IPS-20b (cell line): Measurements from ENCODE around the gene SRGAP3.

Experiments
- H3K27ac ChIP-seq: one replicate; pipeline ENCODE4 v1.5.1; 2013; ENCODE audit warnings: low read length
- H3K27me3 ChIP-seq: 2 replicates; pipeline ENCODE4 v1.6.1; 2013; ENCODE audit warnings: mild to moderate bottlenecking, low read length, inconsistent platforms; ENCODE audit not compliant: insufficient read depth
- H3K36me3 ChIP-seq: 2 replicates; pipeline ENCODE4 v1.6.1; 2013; ENCODE audit warnings: low read depth, mild to moderate bottlenecking, inconsistent platforms, low read length, moderate library complexity; ENCODE audit not compliant: insufficient read depth
- H3K4me1 ChIP-seq: 2 replicates; pipeline ENCODE4 v1.6.1; 2013; ENCODE audit warnings: mild to moderate bottlenecking, control low read depth, inconsistent platforms, low read length, moderate library complexity; ENCODE audit not compliant: insufficient read depth
- H3K4me3 ChIP-seq: 2 replicates; pipeline ENCODE4 v1.5.1; 2013; ENCODE audit warnings: mild to moderate bottlenecking, low read length, inconsistent platforms
- H3K9ac ChIP-seq: 2 replicates; pipeline ENCODE4 v1.6.1; 2013; ENCODE audit warnings: low read depth, mild to moderate bottlenecking, inconsistent platforms, low read length, moderate library complexity
- H3K9me3 ChIP-seq: 2 replicates; pipeline ENCODE4 v1.6.1; 2013; ENCODE audit warnings: mild to moderate bottlenecking, low read depth, low read length, inconsistent platforms; ENCODE audit not compliant: insufficient read depth

SRGAP3 gene

GRCh38 chr3:9069971-9070370 lies 179.5 kb downstream of the SRGAP3 start:
- H3K9ac ChIP-seq, result no peak overlapping the region
- no peaks in the 10 kb centered on the region for H3K27me3 ChIP-seq
- no peaks in the 10 kb centered on the region for H3K36me3 ChIP-seq
- H3K4me1 ChIP-seq, result no peaks in the 10 kb centered on the region
- H3K27ac ChIP-seq, result no peak overlapping the region
- no peak overlapping the region for H3K4me3 ChIP-seq
- no peaks in the 10 kb centered on the region for H3K9me3 ChIP-seq

GRCh38 chr3:9068051-9068450 lies 181.4 kb downstream of the SRGAP3 start:
- Histone ChIP-seq H3K4me1 (no peaks in the 10 kb centered on the region), H3K4me3 (no peak overlapping the region), H3K36me3 (no peaks in the 10 kb centered on the region), H3K9me3 (no peaks in the 10 kb centered on the region), H3K27me3 (no peaks in the 10 kb centered on the region), H3K27ac (no peak overlapping the region), H3K9ac (no peak overlapping the region)

- no peaks in the 10 kb centered on the region for H3K4me1 ChIP-seq
- no peak overlapping the region for H3K27ac ChIP-seq
- H3K9ac ChIP-seq, result no peak overlapping the region
- H3K27me3 ChIP-seq, result no peaks in the 10 kb centered on the region
- no peaks in the 10 kb centered on the region for H3K36me3 ChIP-seq
- H3K9me3 ChIP-seq, result peaks cover 5% of the 10 kb centered on the region
- H3K4me3 ChIP-seq, result no peak overlapping the region
These were observed 182.0 kb downstream of the SRGAP3 start for GRCh38 chr3:9067352-9067975.

GRCh38 chr3:9066775-9067174 lies 182.7 kb downstream of the SRGAP3 start:
- H3K4me1 ChIP-seq, result no peaks in the 10 kb centered on the region
- no peak overlapping the region for H3K4me3 ChIP-seq
- no peaks in the 10 kb centered on the region for H3K36me3 ChIP-seq
- no peak overlapping the region for H3K27ac ChIP-seq
- peaks cover 7% of the 10 kb centered on the region for H3K9me3 ChIP-seq
- H3K9ac ChIP-seq, result no peak overlapping the region
- no peaks in the 10 kb centered on the region for H3K27me3 ChIP-seq

GRCh38 chr3:9066141-9066540 lies 183.3 kb downstream of the SRGAP3 start:
- H3K4me3 ChIP-seq, result no peak overlapping the region
- H3K36me3 ChIP-seq, result no peaks in the 10 kb centered on the region
- H3K9ac ChIP-seq, result no peak overlapping the region
- H3K4me1 ChIP-seq, result no peaks in the 10 kb centered on the region
- H3K27ac ChIP-seq, result no peak overlapping the region
- H3K9me3 ChIP-seq, result peaks cover 7% of the 10 kb centered on the region
- no peaks in the 10 kb centered on the region for H3K27me3 ChIP-seq

GRCh38 chr3:9064850-9065249 lies 184.6 kb downstream of the SRGAP3 start:
- Histone ChIP-seq H3K4me3 (no peak overlapping the region), H3K27ac (no peak overlapping the region), H3K9ac (no peak overlapping the region), H3K36me3 (no peaks in the 10 kb centered on the region), H3K4me1 (no peaks in the 10 kb centered on the region), H3K27me3 (no peaks in the 10 kb centered on the region), H3K9me3 (peaks cover 7% of the 10 kb centered on the region)

GRCh38 chr3:9064251-9064650 lies 185.2 kb downstream of the SRGAP3 start:
- Histone ChIP-seq H3K9me3 (peaks cover 7% of the 10 kb centered on the region), H3K4me3 (no peak overlapping the region), H3K9ac (no peak overlapping the region), H3K27me3 (no peaks in the 10 kb centered on the region), H3K36me3 (no peaks in the 10 kb centered on the region), H3K27ac (no peak overlapping the region), H3K4me1 (no peaks in the 10 kb centered on the region)

GRCh38 chr3:9062570-9062969 lies 186.9 kb downstream of the SRGAP3 start:
- Histone ChIP-seq H3K4me3 (no peak overlapping the region), H3K27ac (no peak overlapping the region), H3K27me3 (no peaks in the 10 kb centered on the region), H3K36me3 (no peaks in the 10 kb centered on the region), H3K9me3 (peaks cover 7% of the 10 kb centered on the region), H3K4me1 (no peaks in the 10 kb centered on the region), H3K9ac (no peak overlapping the region)

GRCh38 chr3:9061634-9062033 lies 187.8 kb downstream of the SRGAP3 start:
- no peaks in the 10 kb centered on the region for H3K36me3 ChIP-seq
- no peaks in the 10 kb centered on the region for H3K27me3 ChIP-seq
- H3K9ac ChIP-seq, result no peak overlapping the region
- H3K27ac ChIP-seq, result no peak overlapping the region
- no peak overlapping the region for H3K4me3 ChIP-seq
- H3K4me1 ChIP-seq, result no peaks in the 10 kb centered on the region
- H3K9me3 ChIP-seq, result peaks cover 7% of the 10 kb centered on the region

GRCh38 chr3:9059489-9060400 lies 189.7 kb downstream of the SRGAP3 start:
- Histone ChIP-seq H3K9me3 (peaks cover 7% of the 10 kb centered on the region), H3K9ac (no peak overlapping the region), H3K27ac (no peak overlapping the region), H3K4me3 (no peak overlapping the region), H3K36me3 (0 out of 2 replicates have a peak, but pooled peaks cover 4% of the 10 kb centered on the region), H3K27me3 (no peaks in the 10 kb centered on the region), H3K4me1 (no peaks in the 10 kb centered on the region)

- H3K4me1 ChIP-seq, result no peaks in the 10 kb centered on the region
- no peak overlapping the region for H3K4me3 ChIP-seq
- no peaks in the 10 kb centered on the region for H3K27me3 ChIP-seq
- H3K9ac ChIP-seq, result no peak overlapping the region
- no peak overlapping the region for H3K27ac ChIP-seq
- H3K36me3 ChIP-seq, result 0 out of 2 replicates have a peak, but pooled peaks cover 4% of the 10 kb centered on the region
- no peaks in the 10 kb centered on the region for H3K9me3 ChIP-seq
These were observed 192.9 kb downstream of the SRGAP3 start for GRCh38 chr3:9056581-9056980.
